ENCODE results near the gene SPDYE4.

Gene SPDYE4

DNA sequence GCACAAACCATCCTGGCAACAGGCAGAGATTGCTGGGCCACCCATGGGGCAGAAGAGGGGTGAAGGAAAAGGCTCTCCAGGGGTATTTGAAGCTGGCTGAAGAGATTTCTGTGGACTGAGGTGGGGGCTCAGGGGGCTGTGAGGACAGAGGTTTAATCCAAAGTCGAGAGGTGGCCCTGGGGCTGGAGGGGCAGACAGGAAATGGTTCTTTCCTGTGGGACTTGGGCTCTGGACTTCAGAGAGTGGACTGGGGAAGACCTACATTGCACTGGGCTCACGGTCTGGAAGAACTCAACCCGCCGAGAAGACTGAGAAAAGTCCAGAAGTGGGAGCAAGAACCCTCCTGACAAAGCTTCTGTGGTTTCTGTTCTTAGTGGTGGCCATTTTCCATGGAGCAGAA, 16.6 kb downstream of the SPDYE4 start:
- FAIRE-seq, result no peak
- DNase-seq (ENCODE audit: insufficient read length, low spot score), result no peak

DNA sequence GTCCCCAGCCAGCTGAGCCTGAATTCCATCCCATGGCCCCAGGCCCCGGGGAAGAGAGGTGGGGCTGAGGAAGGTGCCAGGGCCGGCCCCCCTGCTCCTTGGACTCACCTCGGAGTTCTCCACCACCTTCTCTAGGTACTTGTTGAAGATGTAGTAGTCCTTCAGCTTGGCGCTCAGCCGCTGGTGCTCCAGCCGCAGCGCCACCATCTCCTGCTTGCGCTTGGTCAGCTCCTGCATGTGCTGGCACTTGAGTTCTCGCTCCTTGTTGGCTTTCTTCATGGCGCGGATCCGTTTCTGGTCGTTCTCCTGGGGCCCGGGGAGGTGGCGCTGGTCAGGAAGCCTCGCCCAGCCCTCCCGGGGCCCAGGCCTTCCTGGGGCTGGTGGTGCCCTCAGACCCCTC, 17.0 kb downstream of the SPDYE4 start:
- no peak for FAIRE-seq
- DNase-seq (ENCODE audit: insufficient read length, low spot score), result no peak

GRCh38 chr17:8740486-8740885, 17.9 kb downstream of the SPDYE4 start:
- DNase-seq (ENCODE audit: insufficient read length, low spot score) (no peak), FAIRE-seq (no peak)

DNA sequence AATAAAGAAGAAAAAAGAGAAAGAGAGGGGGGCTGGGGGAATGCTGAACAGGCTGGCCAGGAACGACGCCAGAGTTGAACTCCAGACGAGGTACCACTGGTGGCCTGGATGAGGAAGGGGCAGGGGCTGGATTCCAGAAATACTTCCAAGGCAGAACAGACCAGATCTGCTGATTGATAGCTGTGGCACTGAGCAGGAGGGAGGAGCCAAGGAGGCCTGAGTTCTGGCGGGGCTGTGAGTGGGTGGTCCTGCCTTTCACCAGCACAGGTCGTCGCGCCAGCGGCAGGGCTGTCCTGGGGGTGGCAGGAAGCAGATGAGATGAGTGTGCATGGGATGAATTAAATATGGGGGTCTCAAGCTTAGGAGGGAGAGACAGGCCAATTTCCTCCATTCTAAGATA, 19.2 kb downstream of the SPDYE4 start:
- no peak for DNase-seq (ENCODE audit: insufficient read length, low spot score)
- FAIRE-seq, result no peak

GRCh38 chr17:8736796-8737195, 21.6 kb downstream of the SPDYE4 start:
- FAIRE-seq (no peak), DNase-seq (ENCODE audit: insufficient read length, low spot score) (no peak)

- FAIRE-seq, result no peak
- DNase-seq (ENCODE audit: insufficient read length, low spot score), result no peak
These were observed 22.0 kb downstream of the SPDYE4 start for GRCh38 chr17:8736362-8736761.

DNA sequence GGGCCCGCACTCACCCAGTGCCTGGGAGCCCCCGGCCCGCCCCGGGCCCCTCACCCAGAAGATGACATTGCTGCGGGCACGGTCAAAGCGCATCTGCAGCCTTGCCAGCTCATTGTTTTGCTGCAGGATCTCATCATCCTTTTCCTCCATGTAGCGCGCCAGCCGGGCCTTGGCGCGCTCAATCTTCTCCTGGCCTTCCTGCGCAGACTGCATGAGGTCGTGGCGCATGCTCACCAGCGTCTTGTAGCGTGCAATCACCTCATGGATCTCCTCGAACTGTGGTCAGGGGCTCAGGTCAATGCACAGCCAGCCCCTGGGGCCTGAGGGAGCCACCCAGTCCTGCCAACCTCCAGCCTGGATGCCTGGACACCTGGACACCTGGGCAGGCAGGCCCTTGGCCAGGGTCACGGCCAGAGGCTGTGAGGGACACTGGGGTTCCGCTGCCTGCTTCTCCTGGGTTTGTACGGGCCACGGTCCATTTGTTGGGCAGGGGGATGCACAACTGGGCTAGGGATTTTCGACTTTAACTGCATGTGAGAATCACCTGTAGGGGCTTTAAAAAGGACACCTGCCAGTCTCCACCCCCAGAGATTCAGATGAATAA, 22.9 kb downstream of the SPDYE4 start:
- FAIRE-seq (no peak), DNase-seq (ENCODE audit: insufficient read length, low spot score) (no peak)

GRCh38 chr17:8734876-8735275, 23.5 kb downstream of the SPDYE4 start:
- FAIRE-seq, result no peak
- DNase-seq (ENCODE audit: insufficient read length, low spot score), result no peak

- FAIRE-seq (no peak), DNase-seq (ENCODE audit: insufficient read length, low spot score) (no peak)
These were observed 25.8 kb downstream of the SPDYE4 start for GRCh38 chr17:8732406-8733085.

GRCh38 chr17:8729860-8730259, 28.5 kb downstream of the SPDYE4 start:
- FAIRE-seq, result no peak

DNA sequence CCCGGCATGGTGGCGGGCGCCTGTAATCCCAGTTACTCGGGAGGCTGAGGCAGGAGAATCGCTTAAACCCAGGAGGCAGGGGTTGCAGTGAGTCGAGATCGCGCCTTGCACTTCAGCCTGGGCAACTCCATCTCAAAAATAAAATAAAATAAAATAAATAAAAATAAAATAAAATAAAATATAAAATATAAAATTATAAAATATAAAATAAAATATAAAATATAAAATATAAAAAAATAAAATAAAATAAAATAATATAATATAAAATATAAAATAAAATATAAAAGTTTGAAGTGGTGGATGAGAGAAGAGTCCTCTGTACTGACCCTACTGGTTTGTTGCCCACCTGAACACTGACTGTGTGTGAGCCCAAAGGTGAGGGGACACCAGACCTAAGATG, 28.9 kb downstream of the SPDYE4 start:
- DNase-seq (ENCODE audit: insufficient read length, low spot score), result no peak
- FAIRE-seq, result no peak

More at GRCh38 chr17:8729860-8730259, 28.5 kb downstream of the SPDYE4 start:
- no peak for DNase-seq (ENCODE audit: insufficient read length, low spot score)

DNA sequence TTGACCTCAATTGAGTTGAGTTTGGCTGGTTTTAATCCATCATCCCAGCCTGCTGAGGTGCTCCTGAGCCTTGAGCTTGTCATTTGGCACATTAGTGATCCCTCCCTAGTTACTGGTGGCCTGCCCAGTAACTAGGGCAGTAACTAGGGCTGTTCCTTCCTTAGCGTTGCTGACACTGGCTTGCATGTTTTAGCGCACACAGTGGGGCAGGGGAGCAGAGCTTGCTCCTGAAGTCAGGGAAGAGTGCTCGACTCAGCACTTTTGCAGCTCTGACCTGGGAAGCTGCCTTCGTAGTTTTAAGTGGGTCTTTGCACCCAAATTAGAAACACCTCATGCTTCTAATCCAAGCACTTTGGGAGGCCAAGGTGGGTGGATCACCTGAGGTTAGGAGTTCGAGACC, 29.4 kb downstream of the SPDYE4 start:
- FAIRE-seq, result no peak

DNA sequence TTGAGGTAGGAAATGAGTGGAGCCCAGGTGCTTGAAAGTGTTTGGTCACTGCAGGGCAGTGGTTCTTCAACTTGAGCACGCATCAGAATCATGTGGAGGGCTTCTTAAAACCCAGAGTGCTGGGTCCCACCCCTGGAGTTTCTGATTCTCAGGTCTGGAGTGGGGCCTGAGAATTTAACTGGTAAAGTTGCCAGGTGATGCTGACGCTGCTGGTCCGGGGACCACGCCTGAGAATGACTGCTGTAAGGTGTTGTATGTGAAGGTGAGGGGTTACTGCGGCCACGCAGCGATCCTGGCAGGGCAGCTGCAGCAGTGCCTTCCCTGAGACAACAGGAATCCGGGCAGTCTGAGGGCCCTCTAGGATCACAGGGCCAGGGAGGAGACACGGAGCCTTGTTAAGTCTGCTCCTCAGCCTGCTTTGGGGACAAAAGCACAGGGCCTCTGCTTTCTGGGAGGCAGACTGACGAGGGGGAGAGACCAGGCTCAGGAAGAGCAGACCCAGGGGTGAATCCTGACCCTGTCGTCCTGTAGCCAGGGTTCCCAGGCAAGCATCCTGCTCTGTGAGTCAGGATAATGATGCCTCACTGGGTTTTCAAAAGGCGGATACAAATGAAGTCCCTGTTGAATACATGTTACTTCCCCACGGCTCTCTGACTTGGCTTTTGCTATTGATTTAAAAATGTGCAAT, 30.0 kb downstream of the SPDYE4 start:
- DNase-seq (ENCODE audit: insufficient read length, low spot score) (no peak), FAIRE-seq (no peak)

More for the DNA sequence above, 29.4 kb downstream of the SPDYE4 start:
- DNase-seq (ENCODE audit: insufficient read length, low spot score), result no peak

GRCh38 chr17:8726941-8727555, 31.3 kb downstream of the SPDYE4 start:
- no peak for FAIRE-seq
- no peak for DNase-seq (ENCODE audit: insufficient read length, low spot score)

- FAIRE-seq (no peak), DNase-seq (ENCODE audit: insufficient read length, low spot score) (no peak)
These were observed 32.2 kb downstream of the SPDYE4 start for GRCh38 chr17:8725881-8726876.

GRCh38 chr17:8724451-8724850, 33.9 kb downstream of the SPDYE4 start:
- DNase-seq (ENCODE audit: insufficient read length, low spot score) (no peak), FAIRE-seq (no peak)

GRCh38 chr17:8720596-8720995, 37.8 kb downstream of the SPDYE4 start:
- DNase-seq (ENCODE audit: insufficient read length, low spot score) (no peak), FAIRE-seq (no peak)

GRCh38 chr17:8719291-8720246, 38.8 kb downstream of the SPDYE4 start:
- FAIRE-seq (no peak), DNase-seq (ENCODE audit: insufficient read length, low spot score) (no peak)

DNA sequence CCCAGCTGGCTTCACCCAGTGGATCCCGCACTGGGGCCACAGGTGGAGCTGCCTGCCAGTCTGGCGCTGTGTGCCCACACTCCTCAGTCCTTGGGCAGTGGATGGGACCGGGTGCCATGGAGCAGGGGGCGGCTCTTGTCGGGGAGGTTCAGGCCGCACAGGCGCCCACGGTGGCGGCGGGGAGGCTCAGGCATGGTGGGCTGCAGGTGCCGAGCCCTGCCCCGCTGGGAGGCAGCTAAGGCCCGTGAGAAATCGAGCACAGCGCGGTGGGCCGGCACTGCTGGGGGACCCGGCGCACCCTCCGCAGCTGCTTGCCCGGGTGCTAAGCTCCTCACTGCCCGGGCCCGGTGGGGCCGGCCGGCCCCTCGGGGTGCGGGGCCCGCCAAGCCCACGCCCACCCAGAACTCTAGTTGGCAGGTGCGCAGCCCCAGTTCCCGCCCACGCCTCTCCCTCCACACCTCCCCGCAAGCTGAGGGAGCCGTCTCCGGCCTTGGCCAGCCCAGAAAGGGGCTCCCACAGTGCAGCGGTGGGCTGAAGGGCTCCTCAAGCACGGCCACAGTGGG, 40.3 kb downstream of the SPDYE4 start:
- FAIRE-seq (no peak), DNase-seq (ENCODE audit: insufficient read length, low spot score) (no peak)
